Measurements from ENCODE around the gene SMC3.

SMC3 gene

GRCh38 chr10:110533149-110533548 lies 34.3 kb upstream of the SMC3 start:
- TF ChIP-seq POLR2A (IDR thresholded peaks at IDR 0.05; ENCODE audit: low read depth, low read length) = no peak
- FAIRE-seq = no peak
- no peak for DNase-seq (ENCODE audit: insufficient read length, low spot score)

DNA sequence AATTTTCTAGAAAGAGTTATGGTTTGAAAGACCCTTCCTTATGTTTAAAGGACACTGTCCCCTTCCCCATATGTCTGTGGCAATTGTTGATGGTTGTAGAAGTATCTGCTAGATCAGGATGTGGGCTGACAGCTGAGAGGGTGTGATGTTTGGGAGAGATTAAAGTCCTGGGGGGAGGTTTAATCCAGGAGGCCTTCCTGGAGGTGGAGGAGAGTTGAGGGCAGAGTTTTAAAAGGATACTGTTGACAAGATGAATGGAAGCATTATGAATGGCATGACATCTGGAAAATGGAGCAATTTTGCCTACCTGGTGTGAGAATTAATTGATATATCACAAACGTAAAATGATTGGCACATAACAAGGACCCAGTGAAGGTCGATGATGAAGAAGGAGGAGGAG lies 32.9 kb upstream of the SMC3 start:
- TF ChIP-seq POLR2A (IDR thresholded peaks at IDR 0.05; ENCODE audit: low read depth, low read length) = no peak
- FAIRE-seq = no peak
- no peak for DNase-seq (ENCODE audit: insufficient read length, low spot score)

GRCh38 chr10:110535958-110536891 lies 31.3 kb upstream of the SMC3 start:
- FAIRE-seq = no peak
- TF ChIP-seq POLR2A (IDR thresholded peaks at IDR 0.05; ENCODE audit: low read depth, low read length) = no peak
- peak; percentile 53 for DNase-seq (ENCODE audit: insufficient read length, low spot score)

GRCh38 chr10:110539091-110539490 lies 28.4 kb upstream of the SMC3 start:
- no peak for TF ChIP-seq POLR2A (IDR thresholded peaks at IDR 0.05; ENCODE audit: low read depth, low read length)
- FAIRE-seq = no peak
- DNase-seq (ENCODE audit: insufficient read length, low spot score) = no peak

- no peak for TF ChIP-seq POLR2A (IDR thresholded peaks at IDR 0.05; ENCODE audit: low read depth, low read length)
- FAIRE-seq = no peak
- no peak for DNase-seq (ENCODE audit: insufficient read length, low spot score)
These were observed 27.5 kb upstream of the SMC3 start for GRCh38 chr10:110540031-110540430.

DNA sequence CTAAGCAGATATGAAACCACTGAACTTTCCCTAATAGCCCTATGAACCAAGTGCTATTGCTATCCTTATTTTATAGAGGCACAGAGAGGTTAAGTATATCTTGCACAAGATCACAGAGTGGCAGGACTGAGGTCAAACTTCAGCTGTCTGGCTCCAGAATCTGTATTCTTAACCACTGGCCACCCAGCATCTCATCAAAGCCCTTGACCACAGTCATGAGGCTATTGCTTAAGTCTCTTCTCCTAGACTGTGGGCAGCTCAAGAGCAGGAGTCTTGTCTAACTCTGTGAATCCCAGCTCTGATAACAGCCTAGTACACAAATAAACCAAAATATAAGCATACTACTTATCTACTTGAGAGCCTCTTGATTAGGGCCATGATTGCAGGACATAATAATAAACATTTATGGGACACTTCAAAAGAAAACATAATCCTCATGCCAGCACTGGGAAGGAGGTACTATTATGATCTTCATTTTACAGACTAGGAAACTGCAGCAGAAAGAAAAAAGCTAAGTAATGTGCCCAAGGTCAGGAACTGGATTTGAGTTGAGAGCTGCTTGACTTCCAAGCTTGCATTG lies 22.4 kb upstream of the SMC3 start:
- TF ChIP-seq POLR2A (IDR thresholded peaks at IDR 0.05; ENCODE audit: low read depth, low read length) = no peak
- FAIRE-seq (no peak), DNase-seq (ENCODE audit: insufficient read length, low spot score) (no peak)

DNA sequence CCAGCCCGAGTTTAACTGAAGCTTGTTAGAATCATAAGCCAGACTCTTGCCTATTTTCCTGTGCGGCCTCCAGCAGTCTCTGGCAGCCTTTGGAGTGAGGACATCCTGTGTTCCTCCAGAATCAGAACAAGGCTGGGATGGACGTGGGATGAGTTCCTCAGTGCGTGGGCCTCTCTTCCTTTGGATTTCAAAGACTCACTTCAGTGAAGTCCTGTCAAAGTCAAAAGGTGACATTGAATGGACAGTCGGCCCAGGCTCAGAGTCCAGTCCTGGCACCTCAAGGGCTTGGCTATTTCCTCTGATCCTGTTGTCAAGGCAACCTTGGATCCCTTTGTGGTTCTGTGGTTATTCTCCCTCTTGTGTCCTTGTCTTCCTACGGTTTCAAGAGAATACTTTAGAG lies 21.4 kb upstream of the SMC3 start:
- no peak for TF ChIP-seq POLR2A (IDR thresholded peaks at IDR 0.05; ENCODE audit: low read depth, low read length)
- DNase-seq (ENCODE audit: insufficient read length, low spot score) = no peak
- FAIRE-seq = no peak

DNA sequence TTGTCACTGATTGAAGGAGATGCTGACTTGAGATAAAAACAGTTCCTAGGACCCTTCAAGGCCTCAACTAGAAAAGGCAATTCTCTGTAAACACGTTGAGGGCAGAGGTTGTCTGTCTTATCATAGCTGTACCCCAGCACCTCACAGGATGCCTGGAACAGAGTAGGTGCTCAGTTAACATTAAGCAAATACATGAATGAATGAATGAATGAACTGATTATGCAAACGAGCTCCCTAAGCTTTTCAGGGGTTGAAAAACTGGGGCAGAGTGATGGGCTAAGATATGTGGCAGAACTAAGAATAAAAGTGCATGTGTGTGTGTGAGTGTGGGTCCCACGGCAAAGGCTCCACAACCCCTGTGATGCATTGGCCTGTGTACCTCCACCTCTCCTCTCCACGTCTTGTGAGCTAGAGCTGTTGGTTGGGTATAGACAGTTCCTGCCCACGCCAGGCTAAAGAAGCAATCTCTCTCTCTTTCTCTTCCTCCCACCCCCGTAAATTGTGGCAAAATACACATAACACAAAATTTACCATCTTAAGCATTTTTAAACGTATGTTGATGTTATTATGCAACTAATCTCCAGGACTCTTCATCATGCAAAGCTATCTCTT lies 20.9 kb upstream of the SMC3 start:
- no peak for TF ChIP-seq POLR2A (IDR thresholded peaks at IDR 0.05; ENCODE audit: low read depth, low read length)
- DNase-seq (ENCODE audit: insufficient read length, low spot score) (no peak), FAIRE-seq (no peak)

DNA sequence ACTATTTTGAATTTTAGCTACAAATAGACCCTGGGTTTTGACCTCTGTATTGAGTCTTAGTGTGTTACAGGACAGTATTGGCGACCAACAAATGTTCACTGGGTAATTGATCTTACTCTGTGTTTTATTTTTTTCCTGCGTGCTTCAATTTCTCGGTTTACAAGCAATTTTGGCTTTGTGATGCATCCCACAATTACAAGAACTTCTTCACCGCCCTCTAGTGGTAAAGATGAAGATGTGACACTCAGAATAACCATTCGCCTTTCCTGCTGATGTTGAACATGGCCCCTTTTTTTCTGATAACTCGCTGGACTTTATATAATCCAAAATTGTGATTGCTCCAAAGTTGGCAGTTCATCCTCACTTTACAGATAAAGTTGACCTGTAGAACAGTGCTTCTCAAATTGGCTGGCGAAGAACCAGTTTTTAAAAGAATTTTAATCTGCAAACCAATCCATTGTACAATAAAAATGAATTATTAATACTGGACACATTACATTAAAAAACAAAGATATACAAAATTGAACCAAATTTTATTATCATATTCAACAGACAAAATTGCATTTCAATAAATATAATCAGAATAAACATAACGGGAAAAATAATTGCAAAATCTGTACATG lies 20.2 kb upstream of the SMC3 start:
- FAIRE-seq (peak; percentile 80), DNase-seq (ENCODE audit: insufficient read length, low spot score) (no peak)
- no peak for TF ChIP-seq POLR2A (IDR thresholded peaks at IDR 0.05; ENCODE audit: low read depth, low read length)

DNA sequence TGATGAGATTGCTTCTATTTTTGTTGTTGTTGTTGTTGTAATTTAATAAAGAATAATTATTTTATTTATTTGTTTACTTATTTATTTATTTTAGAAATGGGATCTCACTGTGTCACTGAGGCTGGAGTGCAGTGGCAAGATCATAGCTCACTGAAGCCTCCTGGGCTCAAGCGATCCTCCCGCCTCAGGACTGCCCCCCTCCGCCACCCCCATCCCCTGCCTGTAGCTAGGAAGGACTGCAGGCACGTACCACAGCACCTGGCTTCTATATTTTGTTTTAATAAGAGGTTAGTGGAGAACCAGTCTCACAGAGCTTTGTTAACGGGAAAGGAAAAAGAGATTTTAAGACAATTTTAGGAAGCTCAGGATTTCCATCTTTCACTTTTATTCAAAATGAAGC lies 19.5 kb upstream of the SMC3 start:
- no peak for TF ChIP-seq POLR2A (IDR thresholded peaks at IDR 0.05; ENCODE audit: low read depth, low read length)
- FAIRE-seq = no peak
- DNase-seq (ENCODE audit: insufficient read length, low spot score) = no peak

- DNase-seq (ENCODE audit: insufficient read length, low spot score) = no peak
- TF ChIP-seq POLR2A (IDR thresholded peaks at IDR 0.05; ENCODE audit: low read depth, low read length) = no peak
These were observed 18.3 kb upstream of the SMC3 start for GRCh38 chr10:110549211-110549610.

GRCh38 chr10:110553905-110554304 lies 13.6 kb upstream of the SMC3 start:
- no peak for FAIRE-seq
- no peak for TF ChIP-seq POLR2A (IDR thresholded peaks at IDR 0.05; ENCODE audit: low read depth, low read length)

More at GRCh38 chr10:110549211-110549610, 18.3 kb upstream of the SMC3 start:
- no peak for FAIRE-seq

GRCh38 chr10:110556296-110556695 lies 11.2 kb upstream of the SMC3 start:
- no peak for FAIRE-seq
- no peak for DNase-seq (ENCODE audit: insufficient read length, low spot score)
- no peak for TF ChIP-seq POLR2A (IDR thresholded peaks at IDR 0.05; ENCODE audit: low read depth, low read length)

More at GRCh38 chr10:110553905-110554304, 13.6 kb upstream of the SMC3 start:
- DNase-seq (ENCODE audit: insufficient read length, low spot score) = no peak

GRCh38 chr10:110556969-110557601 lies 10.4 kb upstream of the SMC3 start:
- FAIRE-seq (no peak), DNase-seq (ENCODE audit: insufficient read length, low spot score) (no peak)
- no peak for TF ChIP-seq POLR2A (IDR thresholded peaks at IDR 0.05; ENCODE audit: low read depth, low read length)

Measured in H54 (cell line).